Measurements from ENCODE around the gene SLC1A3.

The SLC1A3 gene

DNA sequence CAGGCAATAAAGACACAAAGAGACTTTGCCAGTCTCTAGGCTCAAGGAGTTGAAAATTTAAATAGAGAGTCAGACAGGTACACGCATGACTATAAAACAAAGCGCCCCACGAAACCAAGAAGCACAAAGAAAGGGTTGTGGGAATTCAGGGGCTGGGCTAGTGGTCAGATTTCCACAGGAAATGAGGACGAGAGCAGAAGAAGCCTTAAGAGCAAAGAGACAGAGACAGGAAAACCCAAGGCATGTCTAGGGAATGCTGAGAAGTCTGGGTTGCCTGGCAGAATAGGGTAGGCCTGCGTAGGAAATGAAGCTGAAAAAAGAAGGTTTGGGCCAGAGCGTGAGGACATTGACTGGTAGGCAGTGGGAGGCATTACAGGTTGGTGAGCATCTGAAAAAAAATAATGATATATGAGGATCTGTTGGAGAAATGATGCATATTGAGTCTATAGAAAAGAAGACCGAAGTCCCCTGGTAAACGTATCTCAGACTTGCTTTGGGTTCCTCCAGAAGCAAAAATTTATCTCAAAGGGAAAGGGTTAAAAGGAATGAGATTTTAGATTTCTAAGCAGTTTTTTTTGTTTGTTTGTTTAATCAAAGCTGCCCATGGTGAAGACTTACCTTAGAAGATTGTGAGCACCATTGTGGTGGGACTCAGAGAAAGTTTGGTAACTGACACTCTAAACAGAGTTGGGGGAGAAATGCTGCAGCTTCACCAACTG is 51.8 kb downstream of the SLC1A3 start:
- no peak for DNase-seq (ENCODE audit: low spot score)

DNA sequence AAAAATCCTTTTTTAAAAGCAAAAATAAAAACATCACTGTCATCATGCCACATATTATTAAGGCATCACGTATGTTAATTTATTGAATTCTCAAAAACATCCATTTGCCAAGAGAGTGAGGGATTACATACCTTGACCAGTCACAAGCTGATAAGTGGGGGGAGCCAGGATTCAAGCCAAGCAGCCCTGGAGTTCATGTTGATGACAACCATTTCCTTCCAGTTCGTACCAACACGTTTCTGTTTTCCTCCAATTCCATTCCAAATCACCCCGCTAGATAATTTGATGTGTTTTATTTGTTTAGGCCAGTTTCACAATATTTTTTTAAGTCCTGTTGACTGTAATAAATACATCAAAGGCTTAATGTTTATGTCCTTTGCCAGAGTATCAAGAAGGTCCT is 53.0 kb downstream of the SLC1A3 start:
- DNase-seq (ENCODE audit: low spot score): no peak

DNA sequence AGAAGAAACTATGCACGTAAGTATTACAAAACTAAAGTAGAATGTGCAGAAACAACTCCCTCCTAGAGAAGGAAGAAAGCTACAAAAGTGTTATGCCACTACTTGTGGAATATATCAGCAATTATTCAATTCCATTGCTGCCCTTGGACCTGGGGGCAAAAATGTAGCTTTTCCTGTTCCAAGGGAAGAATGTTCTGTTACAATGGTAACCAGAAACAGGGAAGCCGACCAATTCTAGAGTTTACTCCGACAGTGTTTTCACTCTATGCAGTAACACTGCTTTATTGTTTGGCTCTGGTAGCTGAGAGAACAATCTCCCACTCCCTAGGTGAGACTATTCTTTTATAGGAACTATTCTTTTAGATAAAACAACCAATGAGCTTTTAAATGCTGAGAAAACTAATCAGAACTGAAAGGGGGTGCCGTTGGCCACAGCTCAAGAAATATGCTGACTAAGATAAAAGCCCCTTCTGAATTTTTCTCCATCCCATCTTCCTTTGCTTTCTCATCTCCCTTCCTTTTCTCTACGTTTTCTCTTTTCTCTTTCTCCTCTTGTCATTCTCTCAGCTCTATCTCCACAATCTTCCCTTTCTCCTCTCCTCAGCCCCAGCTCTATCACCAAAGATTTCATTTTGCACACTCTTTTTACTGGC is 54.1 kb downstream of the SLC1A3 start:
- DNase-seq (ENCODE audit: low spot score): no peak

DNA sequence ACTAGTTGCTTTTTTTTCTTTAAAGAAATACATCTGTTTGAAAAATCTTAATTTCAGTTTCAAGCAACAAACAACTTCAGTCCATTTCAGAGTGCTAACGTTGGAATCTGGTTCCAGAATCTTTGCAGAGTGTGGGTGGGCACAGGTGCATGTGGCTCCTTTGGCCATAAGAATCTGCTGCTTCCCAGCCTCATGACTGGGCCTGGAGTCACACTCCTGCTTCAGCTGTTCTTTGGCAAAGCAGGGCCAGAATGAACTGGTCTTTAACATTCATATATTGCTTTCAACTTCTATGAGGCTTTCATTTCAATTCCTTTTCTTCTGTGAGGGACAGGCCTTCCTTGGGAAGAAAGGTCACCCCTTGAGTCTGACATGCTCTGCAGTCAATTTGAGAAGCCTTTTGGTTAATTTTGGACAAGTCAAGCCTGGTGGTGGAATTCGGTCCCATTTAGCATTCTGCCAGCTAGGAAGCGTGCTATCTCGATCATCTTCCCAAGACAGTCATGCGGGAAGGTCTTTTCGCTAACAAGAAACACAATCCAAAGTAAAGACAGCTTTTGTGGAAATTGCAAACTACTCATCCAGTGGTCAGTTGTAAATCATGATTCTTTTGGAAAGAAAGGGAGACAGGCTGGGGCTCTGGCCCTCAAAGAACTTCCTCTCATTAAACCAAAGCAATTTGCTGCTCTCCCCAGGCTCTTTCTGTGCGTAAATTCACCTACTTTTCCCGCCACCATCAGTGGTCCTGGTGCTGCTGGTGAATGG is 55.2 kb downstream of the SLC1A3 start:
- DNase-seq (ENCODE audit: low spot score): no peak

DNA sequence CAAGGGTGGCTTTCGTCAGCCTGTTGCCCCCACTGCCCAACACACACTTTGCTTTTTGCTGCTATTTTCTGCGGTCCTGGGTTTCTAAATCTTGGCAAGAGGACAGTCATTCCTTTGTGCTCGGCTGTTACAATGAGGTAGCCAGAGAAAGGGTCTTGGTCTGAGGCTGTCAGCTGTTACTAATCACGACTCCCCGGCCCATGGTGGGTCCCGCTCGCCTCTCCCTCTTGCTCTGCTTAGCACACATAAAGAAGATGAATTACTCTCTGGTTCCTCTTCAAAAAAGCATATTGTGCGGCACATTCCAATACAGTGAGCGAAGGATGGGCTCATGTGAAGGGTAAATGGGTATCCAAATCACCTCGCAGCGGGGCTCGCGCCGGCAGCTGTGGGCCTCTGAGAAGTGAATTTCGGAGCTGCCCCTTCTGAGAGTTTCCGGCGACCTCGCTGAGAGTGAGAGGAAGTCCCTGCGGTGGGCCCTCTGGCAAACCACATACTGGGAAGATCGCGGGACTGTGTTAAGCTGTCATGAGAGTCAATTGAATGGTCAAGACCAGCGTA is 56.0 kb downstream of the SLC1A3 start:
- no peak for DNase-seq (ENCODE audit: low spot score)

DNA sequence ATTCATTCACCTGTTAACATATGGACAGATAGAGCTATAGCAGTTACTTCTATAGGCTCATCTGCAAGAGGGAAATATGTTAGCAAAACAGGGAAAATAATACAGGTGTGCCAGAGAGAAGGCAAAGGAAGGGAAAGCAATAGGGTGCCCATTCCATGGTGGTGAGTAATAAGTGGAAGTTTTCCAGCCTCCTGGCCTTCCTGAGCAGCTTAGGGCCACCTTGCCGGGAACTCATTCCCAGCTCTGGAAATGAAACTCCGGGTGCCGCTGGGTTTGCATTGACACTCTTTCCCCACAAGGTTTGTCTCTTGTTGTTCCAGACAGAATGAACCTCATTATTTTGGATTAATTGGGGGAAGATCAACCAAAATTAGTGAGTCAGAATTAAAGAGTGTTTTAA is 58.4 kb downstream of the SLC1A3 start:
- no peak for DNase-seq (ENCODE audit: low spot score)

DNA sequence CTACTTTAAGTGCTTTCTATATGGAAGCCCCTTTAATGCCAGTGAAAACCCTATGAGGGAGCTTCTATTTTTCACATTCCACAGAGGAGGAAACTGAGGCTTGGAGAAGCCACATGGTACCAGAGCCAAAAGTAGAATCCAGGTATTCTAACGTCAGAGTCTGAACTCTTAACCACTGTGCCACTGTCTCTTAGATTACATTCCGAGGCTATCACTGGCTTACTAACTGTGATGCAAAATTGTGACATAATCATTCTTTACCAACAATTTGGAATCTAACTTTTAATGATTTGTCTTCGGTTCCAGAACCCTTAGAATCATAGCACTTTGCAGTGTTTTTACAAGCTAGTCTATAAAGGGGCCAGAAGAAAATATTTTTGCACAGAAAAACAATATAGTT is 59.2 kb downstream of the SLC1A3 start:
- no peak for DNase-seq (ENCODE audit: low spot score)

DNA sequence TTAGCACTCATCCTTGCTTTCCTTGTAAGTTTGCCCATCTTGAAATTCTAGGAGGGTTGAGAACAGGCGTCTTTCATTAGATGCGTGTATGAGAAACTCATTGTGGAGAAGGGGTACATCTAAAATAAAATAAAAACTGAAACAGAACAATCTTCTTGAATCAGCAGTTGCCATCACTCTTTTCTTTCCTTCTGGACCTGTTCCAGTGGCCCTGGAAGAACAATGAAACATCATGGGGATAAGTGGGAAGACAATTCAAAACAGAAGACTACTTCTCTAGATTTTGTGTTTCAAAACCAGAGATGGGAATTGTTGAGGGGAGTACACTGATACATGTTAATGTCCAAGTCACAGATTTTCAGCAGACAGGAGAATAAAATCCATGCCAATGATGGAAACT is 59.9 kb downstream of the SLC1A3 start:
- DNase-seq (ENCODE audit: low spot score): no peak

DNA sequence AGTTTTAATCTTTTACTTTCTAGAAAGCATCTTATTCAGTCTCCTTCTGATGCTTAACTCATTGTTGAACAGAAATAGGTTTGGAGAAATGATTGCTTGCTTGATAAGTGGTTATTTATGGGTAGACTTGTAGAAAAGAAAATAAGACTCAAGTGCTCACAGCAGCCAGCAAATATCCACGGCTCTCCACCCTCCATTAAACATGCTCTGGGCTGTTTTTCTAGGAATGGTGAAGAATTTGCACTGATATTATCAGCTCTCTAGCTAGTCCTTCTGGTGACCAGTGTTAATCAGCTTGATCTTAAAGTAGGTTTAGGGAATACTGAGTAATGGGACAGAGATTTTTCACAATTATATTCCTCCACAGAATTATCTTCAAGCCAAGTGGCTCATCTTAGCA is 60.6 kb downstream of the SLC1A3 start:
- DNase-seq (ENCODE audit: low spot score): no peak

DNA sequence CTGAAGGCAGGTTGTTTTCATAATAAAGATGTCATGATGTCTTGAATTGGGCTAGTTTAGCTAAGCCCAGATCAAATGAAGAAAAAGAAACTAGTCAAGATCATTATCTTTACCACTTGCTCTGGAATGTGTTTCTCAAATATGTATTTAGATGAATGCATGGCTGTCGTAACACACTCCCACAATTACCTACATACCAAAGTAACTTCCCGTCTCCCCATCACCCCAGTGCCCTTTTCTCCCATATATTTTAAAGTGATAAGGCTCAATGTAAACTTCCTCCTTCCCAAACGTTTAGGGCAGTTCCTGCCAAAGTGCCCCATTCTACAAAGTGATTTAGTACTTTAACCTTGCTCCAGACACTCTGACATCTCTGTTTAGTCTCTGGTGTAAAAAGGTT is 61.4 kb downstream of the SLC1A3 start:
- no peak for DNase-seq (ENCODE audit: low spot score)

DNA sequence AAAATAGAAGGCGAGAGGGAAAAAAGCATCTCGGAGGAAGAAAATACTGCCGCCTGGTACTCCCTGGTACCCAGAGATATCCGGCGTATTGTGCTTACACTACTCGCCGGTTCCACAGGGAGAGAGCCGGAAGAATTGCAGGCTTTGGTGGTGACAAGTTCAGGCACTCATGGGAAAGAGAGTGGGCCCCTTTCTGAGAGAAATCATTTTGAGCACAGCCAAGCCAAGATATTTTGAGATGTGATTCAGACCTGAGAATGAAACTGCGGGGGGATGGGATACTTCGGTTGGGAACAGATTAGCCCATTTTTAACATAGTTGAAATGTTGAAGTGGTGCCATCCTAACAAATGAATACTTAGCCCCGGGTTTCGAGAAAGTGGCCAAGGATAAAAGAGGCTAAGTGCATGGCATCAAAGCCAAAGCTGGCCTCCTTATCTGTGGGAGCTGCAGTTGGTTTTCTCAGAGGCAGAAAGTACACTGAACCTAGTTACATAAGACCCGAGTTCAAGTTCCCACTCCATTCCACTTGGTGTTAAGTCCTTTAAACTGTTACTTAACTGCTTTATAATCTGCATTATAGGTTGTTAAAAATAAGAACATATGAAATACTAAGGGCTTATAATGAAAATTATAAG is 62.7 kb downstream of the SLC1A3 start:
- no peak for DNase-seq (ENCODE audit: low spot score)

DNA sequence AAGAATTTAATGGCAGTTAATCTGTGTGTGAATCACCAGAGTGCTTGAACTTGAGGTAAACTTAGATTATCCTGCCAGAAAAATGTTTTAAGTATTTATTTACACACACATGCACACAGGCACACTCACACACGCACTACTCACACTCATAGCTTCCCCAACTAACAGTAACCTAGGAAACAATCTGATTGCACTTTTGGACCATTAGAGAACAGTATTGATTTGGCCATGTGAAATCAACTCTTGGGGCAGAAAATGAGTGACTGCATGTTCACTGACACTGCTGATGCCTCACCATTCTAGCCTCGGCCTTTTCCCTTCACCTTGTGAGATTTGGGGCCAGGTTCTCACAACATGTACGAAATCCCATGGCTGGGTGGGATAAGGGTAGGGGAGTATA is 64.1 kb downstream of the SLC1A3 start:
- DNase-seq (ENCODE audit: low spot score): no peak

DNA sequence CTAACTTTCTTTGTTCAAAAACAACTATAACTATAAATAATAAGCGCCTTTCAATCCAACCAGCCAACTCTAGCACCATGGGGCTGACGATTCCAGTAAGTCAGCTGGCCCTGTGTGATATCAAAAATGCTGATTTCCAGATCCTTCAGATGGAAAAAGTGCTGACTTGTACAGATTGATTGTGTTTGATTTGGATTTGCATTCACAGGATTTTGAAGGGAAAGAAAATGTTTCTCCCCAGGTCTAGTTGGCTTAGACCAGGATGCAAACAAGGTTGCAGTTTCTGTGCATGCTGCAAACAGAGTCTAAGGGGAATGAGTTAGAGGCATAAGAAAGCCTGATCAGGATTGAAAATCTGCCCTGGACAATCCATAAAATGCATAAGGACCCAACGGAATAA is 68.9 kb downstream of the SLC1A3 start:
- DNase-seq (ENCODE audit: low spot score): no peak

DNA sequence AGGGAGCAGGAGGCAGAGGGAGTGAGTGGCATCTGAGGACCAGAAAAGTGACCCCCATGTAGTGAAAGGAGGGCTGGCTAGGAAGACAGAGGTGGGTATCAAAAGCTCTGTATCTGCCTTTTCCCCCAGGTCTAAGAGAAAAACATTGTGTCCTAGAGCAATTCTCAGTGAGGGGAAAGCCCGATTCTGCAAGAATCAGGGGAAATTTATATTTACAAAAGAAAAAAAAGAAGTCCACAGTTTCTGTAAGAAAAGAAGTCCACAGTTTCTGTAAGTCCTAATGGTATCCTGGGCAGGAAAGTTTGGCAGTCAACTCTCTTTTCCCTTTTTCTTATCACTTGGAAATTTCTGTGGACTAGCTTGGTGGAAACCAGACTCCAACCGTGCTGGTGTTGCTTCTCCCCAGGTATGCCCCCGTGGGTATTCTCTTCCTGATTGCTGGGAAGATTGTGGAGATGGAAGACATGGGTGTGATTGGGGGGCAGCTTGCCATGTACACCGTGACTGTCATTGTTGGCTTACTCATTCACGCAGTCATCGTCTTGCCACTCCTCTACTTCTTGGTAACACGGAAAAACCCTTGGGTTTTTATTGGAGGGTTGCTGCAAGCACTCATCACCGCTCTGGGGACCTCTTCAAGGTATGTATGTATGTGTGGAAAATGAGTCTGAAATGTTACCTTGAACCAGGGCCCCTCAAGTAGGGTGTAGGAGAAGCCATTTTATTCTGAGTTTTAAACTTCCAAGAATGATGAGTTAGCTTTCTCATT is 73.0 kb downstream of the SLC1A3 start:
- no peak for DNase-seq (ENCODE audit: low spot score)

DNA sequence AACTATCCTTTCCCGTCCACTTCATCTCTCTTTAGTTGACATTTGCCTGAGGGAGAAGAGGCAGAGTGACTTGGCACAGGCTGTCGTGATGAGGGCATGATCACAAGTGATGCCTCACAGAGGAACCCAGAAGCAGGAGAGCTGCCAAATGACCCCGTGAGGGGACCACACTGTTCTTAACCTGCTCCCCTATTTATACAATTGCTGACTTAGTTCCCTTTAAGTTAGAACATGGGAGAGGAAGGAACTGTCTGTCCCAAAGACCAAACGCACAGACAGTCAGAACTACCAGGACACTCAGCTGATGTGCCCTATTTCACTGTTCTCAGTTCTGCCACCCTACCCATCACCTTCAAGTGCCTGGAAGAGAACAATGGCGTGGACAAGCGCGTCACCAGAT is 73.7 kb downstream of the SLC1A3 start:
- no peak for DNase-seq (ENCODE audit: low spot score)

DNA sequence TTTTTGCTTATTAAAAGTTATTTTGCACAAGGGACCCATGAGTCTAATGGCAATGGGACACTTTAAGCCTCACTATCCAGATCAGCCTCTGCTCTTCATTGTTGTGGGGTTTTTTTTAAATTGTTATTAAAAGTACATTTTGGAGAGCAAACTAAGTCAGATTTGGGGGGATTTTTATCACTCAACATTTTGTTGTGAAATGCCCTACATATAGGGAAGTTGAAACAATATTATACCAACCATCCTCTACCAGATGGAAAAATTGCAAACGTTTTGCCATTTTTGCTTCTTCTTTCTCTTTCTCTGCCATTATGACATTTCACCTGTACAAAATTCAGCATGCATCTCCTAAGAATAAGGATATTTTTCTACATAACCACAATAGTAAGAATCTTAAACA is 75.3 kb downstream of the SLC1A3 start:
- no peak for DNase-seq (ENCODE audit: low spot score)

DNA sequence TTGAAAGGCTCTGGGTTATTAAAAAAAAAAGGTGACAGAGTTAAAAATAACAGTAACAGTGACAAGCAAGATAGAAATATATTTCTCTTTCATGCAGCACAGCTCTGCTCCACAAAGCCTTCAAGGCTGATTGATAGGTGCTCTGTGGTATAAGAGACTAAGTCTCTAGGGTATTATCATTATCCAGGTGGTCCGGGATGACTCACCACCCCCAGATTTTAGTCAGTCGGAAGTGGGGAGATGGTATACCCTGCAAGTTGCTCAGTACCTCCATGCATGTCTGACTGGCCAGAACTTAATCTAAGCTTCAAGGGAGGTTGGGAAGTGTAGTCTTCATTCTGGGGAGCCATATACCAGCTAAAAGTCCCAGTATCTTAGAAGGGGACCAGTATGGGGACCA is 76.1 kb downstream of the SLC1A3 start:
- DNase-seq (ENCODE audit: low spot score): no peak

DNA sequence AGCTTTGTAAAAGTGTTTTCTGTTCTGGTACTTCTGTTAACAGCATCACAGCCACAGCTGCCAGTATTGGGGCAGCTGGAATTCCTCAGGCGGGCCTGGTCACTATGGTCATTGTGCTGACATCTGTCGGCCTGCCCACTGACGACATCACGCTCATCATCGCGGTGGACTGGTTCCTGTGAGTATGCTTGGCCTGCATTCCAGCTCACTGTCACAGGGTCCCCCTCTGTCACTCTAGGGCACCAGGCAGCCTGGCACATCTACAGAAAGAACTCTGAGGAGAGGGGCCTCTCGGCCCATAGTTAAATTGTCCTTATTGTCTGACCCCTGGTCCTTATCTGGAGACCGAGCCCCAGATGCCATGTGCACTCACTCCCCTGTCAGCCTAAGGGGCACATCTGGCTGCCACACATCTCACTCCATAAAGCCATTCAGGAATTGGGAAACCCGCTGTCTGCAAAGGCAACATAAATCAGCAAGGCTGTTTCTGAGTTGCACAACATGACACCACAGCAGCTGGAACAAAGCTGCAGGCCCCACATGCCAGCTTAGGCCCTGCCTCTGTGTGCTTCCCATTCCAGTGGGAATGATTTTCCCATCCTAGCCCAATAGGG is 77.5 kb downstream of the SLC1A3 start:
- no peak for DNase-seq (ENCODE audit: low spot score)

DNA sequence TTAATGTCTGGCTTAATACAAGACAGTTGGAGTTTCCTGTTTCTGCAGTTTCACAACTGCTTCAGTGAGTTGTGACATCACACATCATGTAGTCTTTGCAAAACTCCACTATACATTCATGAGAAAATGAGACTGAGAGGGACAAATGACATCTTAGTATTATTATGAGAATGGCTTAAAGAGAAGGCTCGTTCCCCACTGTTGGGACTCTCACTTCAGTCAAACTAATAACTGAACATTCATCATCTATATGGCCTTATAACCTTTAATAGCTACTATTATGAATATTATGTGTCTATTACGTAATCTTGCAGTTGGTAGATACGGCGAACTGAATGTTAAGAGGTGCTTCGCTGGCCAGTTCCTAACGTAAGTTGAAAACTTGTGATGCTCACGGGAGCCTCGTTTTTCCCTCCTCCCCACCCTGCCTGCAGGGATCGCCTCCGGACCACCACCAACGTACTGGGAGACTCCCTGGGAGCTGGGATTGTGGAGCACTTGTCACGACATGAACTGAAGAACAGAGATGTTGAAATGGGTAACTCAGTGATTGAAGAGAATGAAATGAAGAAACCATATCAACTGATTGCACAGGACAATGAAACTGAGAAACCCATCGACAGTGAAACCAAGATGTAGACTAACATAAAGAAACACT is 79.4 kb downstream of the SLC1A3 start:
- DNase-seq (ENCODE audit: low spot score): no peak

DNA sequence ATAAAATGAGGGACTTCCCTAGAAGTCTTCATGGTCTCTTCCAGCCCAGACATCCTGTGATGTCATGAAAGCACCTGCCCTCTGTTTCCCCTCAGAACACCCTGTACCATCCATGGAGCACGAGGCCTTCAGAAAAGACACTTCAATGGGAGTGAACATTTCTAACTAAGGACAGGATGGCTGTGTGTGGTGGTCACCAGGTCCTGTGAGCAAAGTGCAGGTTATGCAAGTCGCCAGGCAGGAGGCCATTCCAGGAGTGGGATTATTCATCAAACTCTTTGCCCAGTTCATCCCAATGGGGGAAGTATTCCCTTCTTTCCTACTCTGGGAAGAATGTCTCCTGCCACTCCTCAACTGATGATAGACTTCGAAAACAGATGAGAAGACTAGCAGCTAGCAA is 80.5 kb downstream of the SLC1A3 start:
- DNase-seq (ENCODE audit: low spot score): no peak

DNA sequence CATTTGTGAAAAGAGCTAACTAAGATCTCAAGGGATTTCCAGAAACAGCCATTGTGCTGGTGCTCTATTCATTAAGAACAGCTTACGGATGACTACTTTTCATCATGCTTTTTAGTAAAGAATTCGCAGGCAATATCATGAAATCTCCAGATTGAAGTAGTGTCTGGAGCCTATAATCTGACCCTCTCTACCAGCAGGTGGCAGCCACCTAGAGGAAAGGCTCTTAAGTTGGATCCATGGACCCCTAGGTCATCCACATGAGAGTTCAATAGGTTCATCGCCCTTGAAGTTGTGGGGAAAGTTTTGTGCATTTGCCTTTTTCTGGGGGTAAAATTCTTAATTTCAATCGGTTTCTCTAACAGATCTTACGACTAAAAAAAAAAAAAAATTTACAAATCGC is 82.3 kb downstream of the SLC1A3 start:
- DNase-seq (ENCODE audit: low spot score): no peak
